HG03135 (cell line): ENCODE results near the gene OPCML.

ENCODE experiments used
- ATAC-seq: cut with Tn5 transposase; IDR thresholded peaks from one replicate; pipeline ENCODE4 v1.9.1; 2021; ENCODE audit warnings: mild to moderate bottlenecking, moderate library complexity; ENCODE audit not compliant: unreplicated experiment

OPCML gene

GRCh38 chr11:133047771-133048115 lies 484.6 kb downstream of the OPCML start:
- ATAC-seq, result no peak

- no peak for ATAC-seq
Observed at GRCh38 chr11:133047036-133047770, 485.1 kb downstream of the OPCML start.

- ATAC-seq, result no peak
Observed at GRCh38 chr11:133046252-133046651, 486.0 kb downstream of the OPCML start.

GRCh38 chr11:133041928-133042882 lies 490.1 kb downstream of the OPCML start:
- ATAC-seq, result no peak

- ATAC-seq, result no peak
Observed at GRCh38 chr11:133041181-133041580, 491.1 kb downstream of the OPCML start.

- no peak for ATAC-seq
Observed at GRCh38 chr11:133040289-133040900, 491.9 kb downstream of the OPCML start.

GRCh38 chr11:133038850-133039249 lies 493.5 kb downstream of the OPCML start:
- ATAC-seq, result no peak

- no peak for ATAC-seq
Observed at GRCh38 chr11:133034929-133035328, 497.4 kb downstream of the OPCML start.

GRCh38 chr11:133029107-133029506 lies 503.2 kb downstream of the OPCML start:
- ATAC-seq, result no peak

- ATAC-seq, result no peak
Observed at GRCh38 chr11:133026952-133027351, 505.3 kb downstream of the OPCML start.

GRCh38 chr11:133024301-133024700 lies 508.0 kb downstream of the OPCML start:
- no peak for ATAC-seq

GRCh38 chr11:133023232-133023631 lies 509.1 kb downstream of the OPCML start:
- no peak for ATAC-seq

GRCh38 chr11:133021553-133021952 lies 510.7 kb downstream of the OPCML start:
- no peak for ATAC-seq

GRCh38 chr11:133020372-133020714 lies 512.0 kb downstream of the OPCML start:
- no peak for ATAC-seq

- no peak for ATAC-seq
Observed at GRCh38 chr11:133019545-133020371, 512.5 kb downstream of the OPCML start.

GRCh38 chr11:133015457-133015856 lies 516.8 kb downstream of the OPCML start:
- ATAC-seq, result no peak

- no peak for ATAC-seq
Observed at GRCh38 chr11:133014337-133014736, 518.0 kb downstream of the OPCML start.

GRCh38 chr11:133012803-133013202 lies 519.5 kb downstream of the OPCML start:
- ATAC-seq, result no peak

- ATAC-seq, result no peak
Observed at GRCh38 chr11:133011604-133012003, 520.7 kb downstream of the OPCML start.

- ATAC-seq, result no peak
Observed at GRCh38 chr11:133007027-133007584, 525.2 kb downstream of the OPCML start.

GRCh38 chr11:133004369-133004768 lies 527.9 kb downstream of the OPCML start:
- ATAC-seq, result no peak
